ENCODE measurements around the gene VPS8.
"Not testable (repeated sequence)": the region's sequence is repeated elsewhere in the genome, so short reads cannot be mapped to it uniquely, and the experiment has no call there.

VPS8 gene

GRCh38 chr3:184927796-184928315 lies 115.9 kb downstream of the VPS8 start:
- DNase-seq, result no peak

- DNase-seq, result no peak
Observed at GRCh38 chr3:184932777-184933176, 120.8 kb downstream of the VPS8 start.

- no peak for DNase-seq
Observed at GRCh38 chr3:184937611-184938010, 125.6 kb downstream of the VPS8 start.

- no peak for DNase-seq
Observed at GRCh38 chr3:184941408-184941807, 129.4 kb downstream of the VPS8 start.

- no peak for DNase-seq
Observed at GRCh38 chr3:184942735-184943134, 130.8 kb downstream of the VPS8 start.

- DNase-seq, result no peak
Observed at GRCh38 chr3:184944241-184944640, 132.3 kb downstream of the VPS8 start.

- no peak for DNase-seq
Observed at GRCh38 chr3:184945886-184946625, 134.1 kb downstream of the VPS8 start.

- no peak for DNase-seq
Observed at GRCh38 chr3:184946917-184947316, 135.0 kb downstream of the VPS8 start.

GRCh38 chr3:184949251-184949965 lies 137.4 kb downstream of the VPS8 start:
- DNase-seq, result no peak

- not testable (repeated sequence) for DNase-seq
Observed at GRCh38 chr3:184950816-184951215, 138.8 kb downstream of the VPS8 start.

GRCh38 chr3:184952671-184953070 lies 140.7 kb downstream of the VPS8 start:
- no peak for DNase-seq

- no peak for DNase-seq
Observed at GRCh38 chr3:184953401-184953800, 141.4 kb downstream of the VPS8 start.

- DNase-seq, result no peak
Observed at GRCh38 chr3:184954251-184954650, 142.3 kb downstream of the VPS8 start.

- not testable (repeated sequence) for DNase-seq
Observed at GRCh38 chr3:184954851-184955250, 142.9 kb downstream of the VPS8 start.

- DNase-seq, result no peak
Observed at GRCh38 chr3:184965639-184966430, 153.9 kb downstream of the VPS8 start.

- no peak for DNase-seq
Observed at GRCh38 chr3:184968115-184968514, 156.1 kb downstream of the VPS8 start.

GRCh38 chr3:184970186-184970585 lies 158.2 kb downstream of the VPS8 start:
- DNase-seq, result no peak

- DNase-seq, result no peak
Observed at GRCh38 chr3:184977796-184978195, 165.8 kb downstream of the VPS8 start.

- no peak for DNase-seq
Observed at GRCh38 chr3:184981071-184981470, 169.1 kb downstream of the VPS8 start.

GRCh38 chr3:184982076-184982475 lies 170.1 kb downstream of the VPS8 start:
- DNase-seq, result no peak

- no peak for DNase-seq
Observed at GRCh38 chr3:184985586-184985985, 173.6 kb downstream of the VPS8 start.

- DNase-seq, result no peak
Observed at GRCh38 chr3:184986366-184986889, 174.5 kb downstream of the VPS8 start.

GRCh38 chr3:184993394-184993793 lies 181.4 kb downstream of the VPS8 start:
- DNase-seq, result no peak
